ENCODE data around the gene PCDH15.
A peak's percentile ranks its signal among the peaks of the same experiment; 100 is the strongest.

PCDH15 gene

GRCh38 chr10:54065106-54065505 is 735.9 kb downstream of the PCDH15 start:
- intact Hi-C loops (cut with DNase I): no loop called here
- DNase-seq: no peak

- intact Hi-C loops (cut with DNase I): no loop called here
- DNase-seq: peak in 2 of 42 donors; percentile 1 to 17
Measured at GRCh38 chr10:54064215-54064614, 736.8 kb downstream of the PCDH15 start.

- intact Hi-C loops (cut with DNase I): no loop called here
- no peak for DNase-seq
Measured at GRCh38 chr10:54063514-54063913, 737.5 kb downstream of the PCDH15 start.

GRCh38 chr10:54060572-54060971 is 740.5 kb downstream of the PCDH15 start:
- intact Hi-C loops (cut with DNase I): no loop called here
- no peak for DNase-seq

- no peak for DNase-seq
- intact Hi-C loops (cut with DNase I): no loop called here
Measured at GRCh38 chr10:54057357-54057756, 743.7 kb downstream of the PCDH15 start.

GRCh38 chr10:54026340-54026739 is 774.7 kb downstream of the PCDH15 start:
- DNase-seq: no peak

GRCh38 chr10:54011117-54011516 is 789.9 kb downstream of the PCDH15 start:
- intact Hi-C loops (cut with DNase I): no loop called here
- no peak for DNase-seq

More at GRCh38 chr10:54026340-54026739, 774.7 kb downstream of the PCDH15 start:
- intact Hi-C loops (cut with DNase I): no loop called here

GRCh38 chr10:54010337-54010933 is 790.6 kb downstream of the PCDH15 start:
- no peak for DNase-seq
- intact Hi-C loops (cut with DNase I): no loop called here

- intact Hi-C loops (cut with DNase I): no loop called here
- no peak for DNase-seq
Measured at GRCh38 chr10:54009672-54010071, 791.4 kb downstream of the PCDH15 start.

- intact Hi-C loops (cut with DNase I): no loop called here
- no peak for DNase-seq
Measured at GRCh38 chr10:54002077-54002476, 799.0 kb downstream of the PCDH15 start.

- peak in 3 of 42 donors; percentile 18 to 28 (median 24) for DNase-seq
- intact Hi-C loops (cut with DNase I): no loop called here
Measured at GRCh38 chr10:53997953-53998352, 803.1 kb downstream of the PCDH15 start.

- intact Hi-C loops (cut with DNase I): no loop called here
- no peak for DNase-seq
Measured at GRCh38 chr10:53990799-53991238, 810.2 kb downstream of the PCDH15 start.

- intact Hi-C loops (cut with DNase I): no loop called here
Measured at GRCh38 chr10:53983431-53983830, 817.6 kb downstream of the PCDH15 start.

GRCh38 chr10:53980210-53980609 is 820.8 kb downstream of the PCDH15 start:
- no peak for DNase-seq
- intact Hi-C loops (cut with DNase I): no loop called here

More at GRCh38 chr10:53983431-53983830, 817.6 kb downstream of the PCDH15 start:
- no peak for DNase-seq

GRCh38 chr10:53978301-53978700 is 822.7 kb downstream of the PCDH15 start:
- intact Hi-C loops (cut with DNase I): no loop called here
- no peak for DNase-seq

- no peak for DNase-seq
- intact Hi-C loops (cut with DNase I): no loop called here
Measured at GRCh38 chr10:53977267-53977666, 823.8 kb downstream of the PCDH15 start.

GRCh38 chr10:53957401-53957800 is 843.6 kb downstream of the PCDH15 start:
- intact Hi-C loops (cut with DNase I): no loop called here

GRCh38 chr10:53955091-53955490 is 845.9 kb downstream of the PCDH15 start:
- intact Hi-C loops (cut with DNase I): no loop called here
- DNase-seq: no peak

More at GRCh38 chr10:53957401-53957800, 843.6 kb downstream of the PCDH15 start:
- DNase-seq: peak in 22 of 42 donors; percentile 13 to 75 (median 41)

GRCh38 chr10:53952698-53953630 is 848.1 kb downstream of the PCDH15 start:
- DNase-seq: no peak
- intact Hi-C loops (cut with DNase I): no loop called here

GRCh38 chr10:53939654-53940053 is 861.4 kb downstream of the PCDH15 start:
- intact Hi-C loops (cut with DNase I): no loop called here
- no peak for DNase-seq
